Skin of body (tissue), 2 donors: ENCODE measurements around the gene JMJD4. TPM values are rescaled to one million over a fixed set of nuclear protein-coding genes. Genes with fewer than 3 reads are reported as not detected.
A peak's percentile ranks its signal among the peaks of the same experiment; 100 is the strongest.

Experiments
- DNase-seq: peaks from one replicate; lab custom pipeline; 2025; lab: John Stamatoyannopoulos, UW
- total RNA-seq: library from RNA; depleted of rRNA; stranded (reverse); fragments of >200 nt; gene quantifications from one replicate; pipeline ENCODE4 v1.2.3, GENCODE V29; 2014

Gene JMJD4
- total RNA-seq, 1 donor from 2014 or later = 13.1 TPM

DNA sequence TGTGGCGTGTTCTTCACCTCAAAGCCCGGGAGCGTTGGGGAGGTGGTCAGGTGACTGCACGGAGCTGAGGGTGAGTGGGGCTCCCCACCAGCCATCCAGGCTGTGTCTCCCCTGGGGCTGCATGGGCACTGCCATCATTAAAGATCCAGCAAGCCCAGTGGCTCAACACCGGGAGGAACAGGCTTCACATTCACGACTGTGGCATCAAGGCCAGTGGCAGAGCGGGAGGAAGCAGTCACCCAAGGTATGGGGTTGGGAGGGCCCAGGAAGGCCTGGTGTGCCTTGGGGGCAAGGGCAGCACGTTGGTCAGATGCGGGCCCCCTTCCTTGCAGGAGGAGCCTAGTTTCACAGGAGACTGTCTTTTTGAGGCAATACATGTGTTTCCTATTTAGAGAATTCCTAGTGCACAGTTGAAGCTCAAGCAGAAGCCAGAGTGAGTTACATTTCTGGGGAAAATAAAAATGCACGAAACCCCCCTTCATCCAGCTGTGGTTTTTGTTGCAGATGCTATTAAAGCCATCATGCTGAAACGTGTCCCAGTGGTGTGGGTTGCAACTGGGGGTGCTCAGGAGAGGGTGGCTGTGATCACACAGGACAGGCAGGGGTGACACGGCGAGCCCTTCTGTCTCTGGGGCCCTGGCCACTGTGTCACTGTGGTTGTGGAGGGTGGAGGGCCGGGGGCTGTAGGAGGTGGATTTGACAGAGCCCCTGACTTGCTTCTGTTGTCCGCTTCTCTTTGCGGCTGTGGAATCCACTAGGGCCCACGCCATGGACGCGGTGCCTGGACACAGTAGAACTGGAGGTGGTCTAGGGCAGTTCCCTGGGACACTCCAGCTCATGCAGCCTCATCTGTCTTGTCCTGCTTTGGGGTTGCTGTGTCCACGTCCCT, 34.2 kb upstream of the JMJD4 start:
- no peak for DNase-seq

DNA sequence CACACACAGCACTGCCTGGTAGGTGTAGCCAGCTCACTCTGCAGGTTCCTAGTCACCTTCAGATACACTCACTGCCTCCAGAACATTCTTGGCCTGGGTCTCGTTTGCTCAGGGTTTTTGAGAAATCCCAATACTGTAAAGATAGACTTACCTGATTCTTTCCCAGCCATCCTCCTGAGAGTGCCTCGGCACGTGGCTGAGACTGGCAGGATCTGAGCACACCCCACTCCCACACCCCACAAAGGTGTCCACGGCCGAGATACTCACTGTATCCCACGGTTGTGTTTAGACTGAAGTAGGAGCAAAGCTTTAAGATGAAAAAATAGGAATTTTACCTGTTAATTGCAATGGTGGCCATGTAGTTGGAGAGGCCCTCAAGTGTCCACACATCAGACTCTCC, 33.5 kb upstream of the JMJD4 start:
- no peak for DNase-seq

DNA sequence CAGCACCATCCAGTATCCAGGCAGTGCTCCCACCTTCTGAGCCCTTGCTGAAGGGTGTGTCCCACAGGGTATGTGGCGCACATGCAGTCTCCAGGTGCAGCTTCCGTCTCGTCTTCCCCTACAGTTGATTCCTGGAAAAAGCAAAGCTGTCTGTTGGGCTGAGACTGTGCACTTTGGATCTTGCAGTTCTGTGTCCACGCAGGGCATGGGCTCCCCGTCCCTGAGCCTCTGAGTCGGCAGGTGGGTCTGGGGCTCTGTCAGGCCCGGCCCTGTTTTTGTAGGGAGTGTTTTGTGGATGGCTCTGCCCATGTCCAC, 33.0 kb upstream of the JMJD4 start:
- no peak for DNase-seq

DNA sequence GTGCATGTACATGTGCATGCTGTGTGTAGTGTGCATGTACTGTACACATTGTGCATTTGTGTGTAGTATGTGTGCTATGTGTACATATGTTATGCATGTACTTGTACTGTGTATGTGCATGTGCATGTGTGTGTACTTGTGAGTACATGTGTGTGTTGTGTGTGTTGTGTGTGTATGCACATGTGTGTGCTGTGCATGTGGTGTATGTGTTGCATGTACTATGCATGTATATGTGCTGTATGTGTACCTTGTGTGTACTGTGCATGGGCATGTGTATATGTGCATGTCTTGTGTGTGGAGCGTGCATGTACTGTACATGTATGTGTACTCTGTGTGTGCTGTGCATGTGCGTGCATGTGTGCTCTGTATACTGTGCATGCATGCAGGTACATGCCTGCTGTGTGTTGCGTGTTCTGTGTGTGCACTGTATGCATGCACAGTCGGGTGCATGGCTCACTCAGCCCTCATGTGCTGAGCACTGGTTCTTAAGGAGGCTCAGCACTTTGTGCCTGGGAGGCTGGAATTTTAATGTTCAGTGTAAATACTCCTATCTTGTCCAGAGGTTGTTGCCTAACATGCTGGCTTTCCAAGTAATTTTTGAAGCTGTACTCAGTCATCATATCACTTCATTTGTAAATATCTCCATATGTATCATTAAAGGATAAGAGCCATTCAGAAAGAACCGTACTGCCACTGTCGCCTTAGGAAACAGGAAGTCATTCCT, 32.5 kb upstream of the JMJD4 start:
- DNase-seq = no peak

DNA sequence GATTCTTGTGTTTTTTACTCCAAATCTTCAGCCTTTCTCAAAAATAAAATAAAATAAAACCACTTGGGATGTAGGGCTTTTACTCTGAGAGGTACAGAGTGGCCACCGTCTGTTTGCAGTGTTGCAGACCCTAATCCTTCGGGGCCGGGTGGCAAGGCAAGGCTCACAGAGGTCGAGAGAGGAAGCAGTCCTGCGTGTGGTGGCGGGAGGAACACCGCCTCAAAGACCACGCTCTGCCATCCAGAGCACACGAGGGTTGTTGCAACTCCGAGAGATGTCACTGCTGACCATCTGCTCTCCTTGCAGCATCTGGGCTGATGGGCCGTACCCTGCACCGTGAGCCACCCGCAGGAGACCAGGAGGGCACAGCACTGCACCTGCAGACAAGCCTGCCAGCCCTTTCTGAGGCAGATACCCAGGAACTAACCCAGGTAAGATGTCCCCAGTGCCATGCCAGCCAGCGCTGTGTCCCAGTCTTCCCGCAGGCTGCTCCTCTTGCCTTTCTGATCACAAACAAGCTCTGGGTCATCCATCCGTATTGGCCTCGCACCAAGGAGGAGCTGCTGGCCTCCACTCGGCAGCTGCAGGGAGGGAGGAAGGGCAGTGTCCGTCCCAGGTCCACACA, 31.7 kb upstream of the JMJD4 start:
- no peak for DNase-seq

DNA sequence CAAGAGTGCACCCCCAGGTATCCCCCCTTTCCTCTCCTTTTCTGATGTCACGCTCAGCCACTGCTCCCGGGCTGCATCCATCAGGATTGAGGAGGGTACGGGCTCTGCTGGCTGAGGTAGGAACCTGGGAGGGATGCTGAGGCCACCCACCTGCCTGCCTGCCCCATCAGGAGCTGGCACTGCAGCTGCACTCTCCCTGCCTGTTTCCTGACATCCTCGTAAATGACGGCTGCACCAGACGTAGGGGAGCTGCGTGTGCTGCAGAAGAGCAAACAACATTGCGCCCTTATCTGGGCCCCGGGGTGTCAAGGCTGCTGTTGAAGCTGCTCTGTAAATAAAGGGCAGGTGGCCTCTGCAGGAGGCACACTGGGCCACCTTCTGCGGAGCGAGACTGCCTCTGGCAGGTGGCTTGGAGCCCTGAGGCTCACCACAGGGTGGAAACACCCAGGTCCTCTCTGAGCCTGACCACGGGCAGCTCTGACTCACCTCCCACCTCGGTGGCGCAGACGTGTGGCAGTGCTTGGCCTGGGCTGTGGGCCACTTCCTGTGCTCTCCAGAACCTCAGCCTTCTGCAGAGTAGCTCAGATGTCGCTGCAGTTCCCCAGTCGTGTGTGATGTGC, 31.0 kb upstream of the JMJD4 start:
- no peak for DNase-seq

DNA sequence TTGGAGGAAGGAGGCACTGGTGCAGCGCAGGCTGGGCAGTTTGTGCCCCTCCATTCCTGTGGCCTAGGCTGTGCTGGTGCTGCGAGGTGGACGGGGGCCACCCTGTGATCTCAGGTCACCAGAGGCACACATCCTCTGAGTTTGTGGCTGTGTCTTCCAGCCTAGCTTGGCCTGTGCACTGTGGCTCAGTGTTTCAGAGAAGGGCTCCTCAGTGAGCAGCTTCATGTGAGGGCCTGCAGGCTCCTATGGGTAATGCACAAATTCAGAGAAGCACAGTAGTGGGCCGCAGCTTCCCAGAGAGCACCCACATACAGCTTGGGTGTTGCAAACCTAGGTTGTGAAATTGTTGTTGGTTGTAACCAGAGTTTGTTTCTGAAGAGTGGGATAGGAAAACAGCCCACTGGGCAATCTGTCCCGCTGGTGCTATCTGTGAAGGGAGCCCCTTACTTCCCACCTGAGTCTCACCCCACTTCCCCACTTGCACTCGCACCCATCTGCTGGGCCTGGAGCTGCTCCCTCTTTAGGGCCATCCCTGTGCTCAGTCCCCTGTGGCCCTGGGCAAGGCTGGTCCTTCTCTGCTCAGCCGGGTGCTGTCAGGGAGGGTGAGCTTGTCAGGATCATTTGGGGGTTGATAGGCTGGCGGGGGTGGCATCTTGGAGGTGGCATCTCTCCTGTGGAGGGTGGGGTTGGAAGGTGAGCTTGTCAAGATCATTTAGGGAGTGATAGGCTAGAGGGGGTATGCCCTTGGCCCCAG, 30.3 kb upstream of the JMJD4 start:
- no peak for DNase-seq

DNA sequence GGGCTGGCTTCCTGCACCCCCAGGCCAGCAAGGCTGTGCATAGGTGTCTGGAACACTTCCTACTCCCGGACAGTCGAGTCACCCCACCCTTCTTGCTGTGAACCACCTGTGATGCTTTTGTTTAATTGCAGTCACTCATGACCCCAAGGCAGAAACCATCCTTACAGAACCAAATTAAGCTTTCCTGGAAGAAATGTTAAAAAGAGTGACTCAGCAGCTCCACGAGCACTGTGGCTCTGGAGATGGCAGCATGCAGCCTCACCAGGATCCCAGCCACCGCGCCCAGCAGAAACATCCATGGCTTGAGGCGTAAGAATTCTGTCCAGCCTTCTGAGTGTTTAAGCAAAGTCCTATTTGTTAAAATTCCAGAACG, 28.9 kb upstream of the JMJD4 start:
- no peak for DNase-seq

DNA sequence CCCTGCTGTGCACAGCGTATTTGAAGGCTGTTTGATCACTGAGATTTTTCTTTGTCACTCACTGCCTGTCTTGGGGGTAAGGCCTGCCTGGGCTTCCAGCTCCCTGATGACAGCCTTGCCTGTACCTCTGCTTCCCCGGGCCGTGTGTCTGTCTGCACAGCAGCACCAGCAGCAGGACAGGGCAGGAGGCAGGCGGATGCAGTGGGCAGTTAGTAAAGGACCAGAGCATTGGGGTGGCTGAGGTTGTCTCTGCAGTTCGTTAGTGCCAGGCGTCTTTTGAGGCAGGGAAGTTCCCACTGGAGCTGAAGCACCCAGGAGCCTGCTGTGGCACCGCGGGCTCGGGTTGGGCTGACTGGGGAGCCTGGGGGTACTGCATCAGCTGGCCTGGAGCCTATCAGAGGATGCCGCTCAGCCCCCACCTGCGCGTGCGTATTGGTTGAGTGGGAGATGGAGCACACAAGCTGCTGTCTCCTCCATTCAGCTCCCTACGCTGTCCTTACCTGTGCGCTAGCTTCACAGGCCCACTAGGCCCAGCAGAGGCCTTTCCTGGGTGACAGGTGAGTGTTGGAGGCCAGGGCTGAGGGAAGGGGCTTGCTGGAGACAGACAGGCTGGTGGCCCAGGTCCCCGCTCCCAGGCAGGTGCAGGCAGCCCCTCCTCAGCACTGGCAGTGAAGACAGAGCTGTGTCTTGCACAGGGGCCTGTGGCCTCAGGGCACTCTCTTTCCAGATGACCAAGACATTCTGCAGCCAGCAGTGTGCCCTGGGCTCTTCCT, 28.3 kb upstream of the JMJD4 start:
- DNase-seq = no peak

DNA sequence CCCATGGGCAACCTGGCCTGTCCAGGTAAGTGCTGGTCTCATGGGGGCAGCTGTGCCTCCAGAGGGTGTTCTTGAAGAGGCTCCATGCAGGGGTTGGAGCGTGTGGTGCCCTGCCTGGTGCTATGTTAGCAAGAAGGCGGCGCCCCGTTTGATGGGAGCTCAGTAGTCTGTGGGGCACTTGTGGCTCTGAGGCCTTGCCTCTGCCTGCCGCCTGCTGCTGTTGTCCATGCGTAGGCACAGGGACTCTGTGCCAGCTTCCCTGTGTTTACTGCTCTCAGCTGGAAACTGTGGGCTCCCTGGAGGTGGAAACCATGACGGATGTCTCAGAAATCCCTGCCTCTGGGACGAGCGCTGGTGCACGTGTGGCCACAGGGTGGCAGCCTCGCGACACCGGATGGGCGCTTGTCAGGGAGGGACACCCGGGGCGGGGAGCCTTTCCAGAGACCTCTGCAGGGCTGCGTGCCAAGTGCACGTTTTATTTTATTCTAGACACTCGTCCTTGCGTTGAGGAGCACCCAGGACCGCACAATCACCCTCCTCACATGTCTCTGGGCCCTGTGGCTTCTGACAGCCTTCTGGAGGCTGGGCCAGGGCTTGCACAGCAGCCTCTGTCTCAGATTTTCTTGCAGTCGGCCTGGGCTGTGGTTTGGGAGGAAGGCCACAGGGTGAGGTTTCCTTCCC, 27.3 kb upstream of the JMJD4 start:
- DNase-seq = peak; percentile 80

DNA sequence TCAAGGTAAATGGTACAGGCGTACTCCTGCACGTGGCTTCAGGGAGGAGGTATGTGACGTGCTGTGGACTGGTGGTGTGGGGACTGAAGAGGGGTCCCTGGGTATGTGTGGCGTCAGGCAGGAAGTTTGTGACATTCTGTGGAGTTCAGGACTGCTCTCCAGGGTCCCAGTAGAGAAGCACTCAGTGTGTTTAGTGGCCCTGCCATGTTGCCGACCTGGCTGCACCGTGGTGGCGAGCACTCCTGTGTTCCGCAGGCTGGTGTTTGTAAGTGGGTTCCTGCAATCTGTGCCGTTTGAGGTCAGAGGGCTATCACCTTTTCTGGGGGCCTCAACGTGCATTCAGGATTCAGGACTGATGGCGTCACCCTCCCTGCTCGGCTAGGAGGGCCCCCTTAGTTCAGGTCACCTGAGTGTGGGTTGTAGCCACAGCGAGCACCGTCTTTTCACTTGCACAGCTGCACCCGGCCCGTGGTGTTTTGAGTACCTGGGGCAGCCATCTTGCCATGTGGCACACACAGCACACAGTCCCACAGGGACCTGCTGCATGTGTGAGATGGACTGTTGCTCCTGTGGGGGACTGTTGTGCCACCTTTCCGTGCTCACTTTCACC, 26.6 kb upstream of the JMJD4 start:
- no peak for DNase-seq

DNA sequence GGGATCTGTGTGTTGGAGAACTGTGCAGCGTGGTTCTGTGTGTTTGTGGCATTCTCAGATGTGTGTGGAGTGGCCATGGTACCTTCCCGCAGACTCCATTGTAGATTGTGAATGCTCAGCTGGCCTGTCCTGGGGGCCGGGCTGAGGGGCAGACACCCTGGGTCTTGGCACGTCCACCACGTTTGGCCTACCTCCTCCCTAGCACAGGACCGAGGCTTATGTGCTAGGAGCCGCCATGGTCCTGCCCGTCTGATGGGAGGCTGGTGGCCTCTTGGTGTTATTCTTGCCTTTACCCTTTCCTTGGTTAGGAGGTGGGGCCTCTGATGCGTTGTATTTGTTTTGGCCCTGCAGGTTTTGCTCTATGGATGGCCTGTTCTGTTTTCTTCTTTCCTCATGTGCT, 25.3 kb upstream of the JMJD4 start:
- no peak for DNase-seq

DNA sequence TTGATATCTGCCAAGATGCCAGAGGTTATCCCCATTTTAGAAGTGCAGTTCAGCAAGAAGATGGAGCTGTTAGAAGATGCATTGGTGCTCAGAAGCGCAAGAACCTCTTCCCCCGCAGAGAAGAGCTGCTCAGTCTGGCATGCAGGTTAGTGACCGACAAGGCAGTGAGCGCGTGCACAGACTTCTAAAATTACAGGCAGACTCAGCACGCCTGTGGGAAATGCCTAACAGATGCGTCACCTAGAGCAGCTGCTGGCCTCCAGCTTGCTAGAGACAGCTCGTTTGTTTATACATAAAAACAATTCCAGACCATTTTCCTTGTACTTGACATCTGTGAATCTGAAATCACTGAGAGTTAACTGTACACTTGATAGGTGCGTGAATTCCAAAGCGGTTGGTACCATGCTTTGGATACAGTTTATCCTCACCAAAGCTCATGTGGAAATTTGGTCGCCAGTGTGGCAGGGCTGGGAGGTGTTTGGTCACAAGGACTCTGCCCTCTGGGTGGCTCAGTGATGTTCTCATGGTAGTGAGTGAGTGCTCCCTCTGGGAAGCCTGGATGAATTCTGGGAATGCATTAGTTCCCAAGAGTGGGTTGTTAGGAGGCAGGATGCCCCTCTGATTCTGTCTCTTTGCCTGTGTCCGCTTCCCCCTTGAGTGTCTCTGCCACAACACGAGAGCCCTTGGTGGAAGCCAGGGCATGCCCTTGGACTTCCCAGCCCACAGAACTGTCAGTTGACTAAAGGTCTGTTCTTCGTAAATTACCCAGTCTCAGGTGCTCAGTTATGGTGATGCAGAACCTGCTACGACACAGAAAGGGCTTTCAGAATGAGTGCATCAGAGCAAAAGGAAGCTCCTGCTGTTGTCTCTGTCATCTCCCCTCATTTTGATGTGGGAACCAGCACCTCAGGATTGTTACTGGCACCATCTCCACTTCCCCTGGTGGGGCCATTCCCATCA, 24.5 kb upstream of the JMJD4 start:
- DNase-seq = peak; percentile 64

DNA sequence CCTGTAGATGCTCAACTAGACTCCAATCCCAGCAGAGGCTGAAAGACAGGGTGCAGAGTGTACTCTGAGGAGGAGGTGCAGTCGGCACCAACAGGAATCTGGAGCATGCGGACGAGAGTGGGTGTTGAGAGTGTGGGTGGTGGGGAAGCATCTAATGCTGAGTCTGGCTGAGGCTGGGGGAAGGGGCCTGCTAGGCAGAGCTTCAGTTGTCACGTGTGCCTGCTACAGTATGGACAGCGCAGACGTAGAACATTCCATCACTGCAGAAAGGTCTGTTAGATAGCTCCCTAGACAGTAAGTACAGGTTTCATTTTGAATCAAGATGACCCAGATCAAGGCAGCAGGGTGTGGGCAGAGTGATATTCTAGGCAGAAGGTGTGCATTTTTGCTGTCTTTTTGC, 23.3 kb upstream of the JMJD4 start:
- no peak for DNase-seq

DNA sequence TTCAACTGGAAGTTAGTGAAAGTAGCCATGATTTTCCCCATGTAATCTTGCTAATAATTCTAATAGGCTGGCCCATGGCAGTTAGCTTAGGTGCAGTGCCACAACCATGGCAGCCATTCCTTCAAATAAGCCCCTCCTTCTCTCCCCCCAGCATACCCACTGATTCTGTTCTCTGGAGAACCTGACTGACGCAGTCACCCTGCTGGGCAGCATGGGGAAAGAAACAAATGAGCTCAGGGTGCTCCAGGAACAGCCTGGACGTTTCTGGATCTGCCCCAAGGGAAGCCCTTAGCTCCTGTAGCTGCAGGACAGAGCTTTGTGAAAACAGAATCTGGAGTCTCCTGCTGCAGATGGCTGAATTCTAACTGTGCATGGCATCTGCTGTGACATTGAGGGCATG, 22.7 kb upstream of the JMJD4 start:
- no peak for DNase-seq

DNA sequence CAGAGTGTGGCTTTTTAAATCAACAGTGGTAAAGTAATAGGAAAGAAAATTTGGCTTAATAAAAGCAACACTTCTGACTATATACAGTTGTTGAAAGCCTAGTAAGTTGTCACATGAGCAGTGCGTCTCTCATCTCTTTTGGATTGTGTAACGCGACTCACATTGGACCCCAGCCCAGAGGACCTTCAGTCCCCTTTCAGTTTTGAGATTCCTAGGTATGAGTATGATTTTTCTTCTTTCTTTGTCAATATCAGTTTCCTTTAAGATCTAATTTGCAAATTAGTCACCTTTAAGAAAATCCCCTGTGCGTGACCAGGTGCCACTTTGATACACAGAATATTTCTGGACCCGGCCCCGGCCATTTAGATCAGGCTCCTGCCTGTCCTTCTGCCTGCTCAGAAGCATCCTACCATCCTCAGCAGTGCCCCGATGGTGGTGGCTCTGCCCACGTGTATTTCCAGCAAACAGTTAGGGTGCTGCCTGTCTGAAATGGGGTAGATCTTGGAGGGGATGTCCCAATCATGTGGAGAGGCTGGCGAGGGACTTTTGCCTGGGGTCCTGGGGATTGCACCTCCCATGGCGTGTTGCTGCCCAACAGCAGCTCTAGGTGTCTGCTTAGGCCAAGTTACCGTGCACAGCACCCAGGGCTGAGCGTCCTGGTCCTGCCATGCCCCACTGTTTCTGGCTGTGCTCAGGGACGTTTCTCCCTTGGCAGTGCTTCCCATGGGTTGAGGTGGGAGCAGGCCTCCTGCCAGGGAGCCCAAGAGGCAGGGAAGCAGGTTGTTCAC, 21.3 kb upstream of the JMJD4 start:
- DNase-seq = no peak

DNA sequence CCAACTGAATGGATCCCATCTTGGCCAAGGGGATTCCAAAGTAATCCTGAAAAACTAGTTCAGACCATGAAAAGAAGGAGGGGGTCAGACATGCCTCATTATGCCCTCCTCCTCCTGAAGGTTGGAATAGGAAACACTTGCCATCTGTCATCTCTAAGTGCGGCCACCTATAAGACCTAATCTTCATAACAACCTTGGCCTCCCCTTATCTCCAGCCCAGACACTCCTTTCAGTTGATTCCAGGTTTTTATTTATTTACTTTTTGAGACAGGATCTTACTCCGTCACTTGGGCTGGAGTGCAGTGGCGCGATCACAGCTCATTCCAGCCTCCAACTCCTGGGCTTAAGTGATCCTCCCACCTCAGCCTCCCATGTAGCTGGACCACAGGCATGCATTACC, 19.9 kb upstream of the JMJD4 start:
- no peak for DNase-seq
